SJCRH30 (cell line): ENCODE data around the gene BRICD5. TPM values are rescaled to one million over a fixed set of nuclear protein-coding genes. Genes with fewer than 3 reads are reported as not detected.
"Not testable (repeated sequence)": the region's sequence is repeated elsewhere in the genome, so short reads cannot be mapped to it uniquely, and the experiment has no call there.

Source experiments
- DNase-seq, 2 experiments: peaks; one replicate each; pipeline ENCODE4 v3.0.0-alpha.2; 2015 to 2020
- H3K27ac ChIP-seq: fragments of 250-450 bp; sonication (Bioruptor Pico); 2 replicates; pipeline ENCODE4 v1.5.1; 2020; ENCODE audit warnings: mild to moderate bottlenecking, moderate library complexity
- H3K27me3 ChIP-seq: fragments of 250-450 bp; sonication (Bioruptor Pico); 2 replicates; pipeline ENCODE4 v1.5.1; 2020; ENCODE audit warnings: mild to moderate bottlenecking, moderate library complexity
- H3K36me3 ChIP-seq: fragments of 250-450 bp; sonication (Bioruptor Pico); 2 replicates; pipeline ENCODE4 v1.5.1; 2020; ENCODE audit warnings: mild to moderate bottlenecking, moderate library complexity
- H3K4me1 ChIP-seq: fragments of 250-450 bp; sonication (Bioruptor Pico); 2 replicates; pipeline ENCODE4 v1.5.1; 2020; ENCODE audit warnings: mild to moderate bottlenecking, moderate library complexity
- H3K4me3 ChIP-seq: fragments of 250-450 bp; sonication (Bioruptor Pico); 2 replicates; pipeline ENCODE4 v1.5.1; 2020; ENCODE audit warnings: mild to moderate bottlenecking, moderate library complexity
- H3K9me3 ChIP-seq: fragments of 250-450 bp; sonication (Bioruptor Pico); replicated peaks from 2 replicates; pipeline ENCODE4 v1.5.1; 2020; ENCODE audit warnings: mild to moderate bottlenecking, moderate library complexity
- total RNA-seq: library from RNA; depleted of rRNA; stranded (reverse); fragments of >200 nt; shearing (Covaris generic); gene quantifications from 2 replicates; pipeline ENCODE4 v1.2.3, GENCODE V29; 2014; rRNA removed

Gene BRICD5
- total RNA-seq = 3.6 and 4.1 TPM in 2 replicates

DNA sequence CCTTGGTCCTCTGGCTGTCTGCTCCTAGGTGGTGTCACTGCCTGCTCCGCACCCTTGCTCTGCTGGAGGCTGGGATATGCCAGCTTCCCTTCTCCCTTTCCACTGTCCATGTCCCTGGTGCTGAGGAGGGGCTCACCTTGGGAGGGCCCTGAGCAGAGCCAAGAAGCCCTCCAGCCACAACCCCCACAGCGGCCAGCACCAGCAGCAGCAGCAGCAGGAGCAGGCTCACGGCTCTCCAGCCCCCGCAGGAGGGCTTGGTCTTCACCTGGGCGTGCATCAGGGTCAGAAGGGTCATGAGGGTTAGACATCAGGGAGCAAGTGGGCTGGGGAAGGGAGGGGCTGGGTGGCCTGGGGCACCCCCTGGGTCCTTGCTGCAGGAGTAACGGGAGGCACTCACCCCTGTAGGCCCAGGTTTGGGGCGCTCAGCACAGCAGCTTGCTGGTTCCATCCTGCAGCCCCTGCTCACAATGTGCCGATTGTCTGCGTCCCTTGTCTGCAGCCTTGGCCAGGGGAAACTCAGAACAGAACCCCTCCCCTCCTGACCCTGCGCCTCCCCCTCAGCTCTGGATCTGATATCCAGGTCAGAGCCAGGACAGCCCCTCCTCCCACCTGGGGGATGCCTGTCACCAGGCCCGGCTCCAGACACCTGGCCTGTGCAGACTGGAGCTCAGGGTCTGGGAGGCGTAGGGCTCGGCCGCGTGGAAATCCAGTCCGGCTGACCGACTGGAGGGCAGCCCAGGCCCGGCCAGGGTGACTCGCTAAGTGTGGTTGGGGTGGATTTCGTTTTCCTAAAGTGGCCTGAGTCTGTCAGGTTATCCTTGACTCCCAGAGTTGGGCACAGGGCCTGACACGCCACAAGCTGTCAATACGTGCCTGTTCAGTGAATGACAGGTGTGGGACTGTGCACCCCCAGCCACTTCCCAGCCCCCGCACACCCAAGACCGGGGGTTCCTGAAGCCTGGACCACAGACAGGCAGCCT, at the start of gene BRICD5:
Gene BRICD5, minus strand, starts transcription at position 478 of the 980 bp plus-strand sequence. Its CDS starts 30 bp downstream, at position 448.
- no peaks in the 10 kb centered on the region for H3K27me3 ChIP-seq
- no peak for DNase-seq
- H3K4me1 ChIP-seq = peaks cover 5% of the 10 kb centered on the region; the same call in 1 of the 2 replicates
- H3K4me3 ChIP-seq = no peak within 1 kb of the TSS
- peaks cover 5% of the 10 kb centered on the region; the same call in 1 of the 2 replicates for H3K36me3 ChIP-seq
- H3K9me3 ChIP-seq = no peaks in the 10 kb centered on the region
- H3K27ac ChIP-seq = no peak within 1 kb of the TSS

DNA sequence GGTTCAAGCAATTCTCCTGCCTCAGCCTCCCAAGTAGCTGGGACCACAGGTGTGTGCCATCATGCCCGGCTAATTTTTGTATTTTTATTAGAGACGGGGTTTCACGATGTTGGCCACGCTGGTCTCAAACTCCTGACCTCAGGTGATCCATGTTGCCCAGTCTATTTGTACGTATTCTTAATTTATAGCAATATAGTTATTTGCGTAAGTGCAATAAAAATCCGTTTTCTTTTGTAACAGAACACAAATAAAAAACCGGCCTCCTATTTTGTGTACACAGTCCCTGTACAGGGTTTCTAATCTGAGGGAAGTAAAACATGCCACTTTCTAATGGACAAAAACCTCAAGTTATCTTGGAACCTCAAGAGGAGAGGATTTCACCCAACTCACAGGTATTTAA, 49.6 kb upstream of the BRICD5 start:
- Histone ChIP-seq H3K9me3 (no peaks in the 10 kb centered on the region), H3K4me3 (no peak overlapping the region), H3K4me1 (no peaks in the 10 kb centered on the region), H3K27ac (no peak overlapping the region), H3K36me3 (peaks cover 96% of the 10 kb centered on the region), H3K27me3 (no peaks in the 10 kb centered on the region)
- no peak for DNase-seq

DNA sequence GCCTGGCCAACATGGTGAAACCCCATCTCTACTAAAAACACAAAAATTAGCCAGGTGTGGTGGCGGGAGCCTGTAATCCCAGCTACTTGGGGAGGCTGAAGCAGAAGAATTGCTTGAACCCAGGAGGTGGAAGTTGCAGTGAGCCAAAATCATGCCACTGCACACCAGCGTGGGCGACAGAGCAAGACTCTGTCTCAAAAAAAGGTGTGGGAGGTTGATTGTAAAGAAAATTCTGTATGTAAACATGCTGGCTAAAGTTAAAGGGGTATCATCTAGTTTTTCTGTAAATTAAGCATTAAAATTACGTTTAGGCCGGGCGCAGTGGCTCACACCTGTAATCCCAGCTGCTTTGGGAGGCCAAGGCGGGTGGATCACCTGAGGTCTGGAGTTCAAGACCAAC, 47.9 kb upstream of the BRICD5 start:
- not testable (repeated sequence) for DNase-seq, H3K4me3 ChIP-seq, H3K27me3 ChIP-seq, H3K9me3 ChIP-seq, H3K27ac ChIP-seq, H3K4me1 ChIP-seq
- peaks cover 94% of the 10 kb centered on the region for H3K36me3 ChIP-seq

DNA sequence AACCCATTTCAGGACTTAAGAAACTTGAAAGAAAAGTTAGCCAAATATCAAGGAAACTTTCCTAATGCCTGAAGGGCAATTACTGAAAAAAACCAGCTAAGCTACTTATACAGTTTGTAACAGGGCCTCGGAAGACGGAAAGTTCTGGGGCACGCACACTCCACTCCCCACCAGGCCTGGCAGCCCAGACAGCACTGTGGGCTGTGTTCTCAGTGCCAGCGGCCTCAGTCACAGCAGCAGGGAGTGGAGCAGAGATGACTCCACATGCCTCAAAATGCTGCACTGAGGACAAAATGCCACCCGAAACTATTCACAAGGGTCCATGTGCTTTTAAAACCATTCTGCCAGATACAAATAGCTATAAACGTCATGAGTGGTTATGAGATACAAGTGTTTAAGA, 47.1 kb upstream of the BRICD5 start:
- DNase-seq = no peak
- Histone ChIP-seq H3K27ac (no peak overlapping the region), H3K4me1 (no peaks in the 10 kb centered on the region), H3K36me3 (peaks cover 89% of the 10 kb centered on the region), H3K9me3 (no peaks in the 10 kb centered on the region), H3K27me3 (no peaks in the 10 kb centered on the region), H3K4me3 (no peak overlapping the region)

DNA sequence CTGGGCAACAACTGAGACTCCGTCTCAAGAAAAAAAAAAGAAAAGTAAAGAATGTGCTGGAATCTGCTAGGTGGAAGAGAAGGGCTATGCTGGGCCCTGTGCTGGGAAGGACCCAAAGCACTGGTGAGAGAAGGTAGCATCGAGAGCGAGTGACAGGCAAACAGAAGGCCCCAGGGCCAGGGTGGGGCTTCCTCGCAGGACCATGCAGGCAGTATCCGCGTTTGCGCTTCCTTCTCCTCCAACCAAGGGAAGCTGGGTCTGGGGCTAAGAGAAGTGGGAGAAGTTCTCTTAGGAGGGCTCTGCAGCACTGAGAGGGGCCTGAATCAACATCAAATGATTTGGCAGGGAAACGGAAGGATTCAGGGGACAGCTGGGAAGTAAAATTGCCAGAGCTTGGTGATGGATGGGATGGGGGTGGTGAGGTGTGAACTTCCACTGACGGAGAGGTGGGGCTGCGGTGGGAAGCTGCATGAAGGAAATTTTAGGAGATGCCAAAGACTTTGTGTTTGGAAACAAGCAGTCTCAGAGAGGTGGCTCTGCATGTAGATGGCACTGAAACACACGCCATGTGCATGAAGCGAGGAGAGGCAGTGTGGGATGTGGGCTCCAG, 46.0 kb upstream of the BRICD5 start:
- H3K36me3 ChIP-seq = peaks cover 88% of the 10 kb centered on the region
- DNase-seq = no peak

DNA sequence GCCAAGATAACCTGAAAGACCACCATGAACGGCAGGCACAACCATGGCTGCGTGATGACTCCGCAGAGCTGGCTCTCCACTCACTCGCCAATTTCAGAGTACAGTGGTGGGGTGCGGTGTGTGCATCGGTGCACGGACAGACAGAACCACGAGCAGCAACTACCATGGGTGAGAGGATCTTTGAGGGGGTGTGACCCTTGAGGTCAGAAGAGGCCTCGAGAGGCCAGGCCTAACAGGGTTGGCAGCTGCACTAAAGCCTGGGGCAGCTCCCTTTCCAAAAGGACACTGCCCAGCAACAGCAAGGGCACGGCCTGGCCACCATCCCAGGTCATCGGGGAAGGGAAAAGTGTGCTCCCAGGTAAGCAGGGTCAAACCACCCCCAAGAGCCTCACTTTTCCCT, 42.6 kb upstream of the BRICD5 start:
- H3K9me3 ChIP-seq = no peaks in the 10 kb centered on the region
- peaks cover 7% of the 10 kb centered on the region; the same call in 1 of the 2 replicates for H3K4me1 ChIP-seq
- H3K4me3 ChIP-seq = no peak overlapping the region
- DNase-seq = no peak
- no peaks in the 10 kb centered on the region for H3K27me3 ChIP-seq
- H3K27ac ChIP-seq = no peak overlapping the region
- peaks cover 57% of the 10 kb centered on the region for H3K36me3 ChIP-seq

More for the DNA sequence above, 46.0 kb upstream of the BRICD5 start:
- no peak overlapping the region for H3K4me3 ChIP-seq
- H3K27me3 ChIP-seq = no peaks in the 10 kb centered on the region
- no peak overlapping the region for H3K27ac ChIP-seq
- peaks cover 7% of the 10 kb centered on the region; the same call in 1 of the 2 replicates for H3K4me1 ChIP-seq
- no peaks in the 10 kb centered on the region for H3K9me3 ChIP-seq

DNA sequence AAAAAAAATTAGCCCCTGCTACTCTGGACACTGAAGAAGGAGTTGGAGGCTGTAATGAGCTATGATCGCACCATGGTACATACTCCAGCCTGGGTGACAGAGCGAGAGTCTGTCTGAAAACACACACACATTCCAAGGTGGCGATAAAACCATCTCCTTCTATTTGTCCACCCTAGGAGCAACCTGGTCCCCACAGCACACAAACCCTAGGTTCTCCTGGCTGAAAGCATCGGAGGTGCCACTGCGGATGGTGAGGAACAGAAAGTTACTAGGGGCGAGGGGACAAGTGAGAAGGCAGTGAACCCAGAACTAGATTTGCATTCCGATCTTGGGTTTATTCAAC, 42.1 kb upstream of the BRICD5 start:
- no peak for DNase-seq
- no peak overlapping the region for H3K27ac ChIP-seq
- no peaks in the 10 kb centered on the region for H3K27me3 ChIP-seq
- no peak overlapping the region for H3K4me3 ChIP-seq
- peaks cover 7% of the 10 kb centered on the region; the same call in 1 of the 2 replicates for H3K4me1 ChIP-seq
- peaks cover 52% of the 10 kb centered on the region for H3K36me3 ChIP-seq
- H3K9me3 ChIP-seq = no peaks in the 10 kb centered on the region

DNA sequence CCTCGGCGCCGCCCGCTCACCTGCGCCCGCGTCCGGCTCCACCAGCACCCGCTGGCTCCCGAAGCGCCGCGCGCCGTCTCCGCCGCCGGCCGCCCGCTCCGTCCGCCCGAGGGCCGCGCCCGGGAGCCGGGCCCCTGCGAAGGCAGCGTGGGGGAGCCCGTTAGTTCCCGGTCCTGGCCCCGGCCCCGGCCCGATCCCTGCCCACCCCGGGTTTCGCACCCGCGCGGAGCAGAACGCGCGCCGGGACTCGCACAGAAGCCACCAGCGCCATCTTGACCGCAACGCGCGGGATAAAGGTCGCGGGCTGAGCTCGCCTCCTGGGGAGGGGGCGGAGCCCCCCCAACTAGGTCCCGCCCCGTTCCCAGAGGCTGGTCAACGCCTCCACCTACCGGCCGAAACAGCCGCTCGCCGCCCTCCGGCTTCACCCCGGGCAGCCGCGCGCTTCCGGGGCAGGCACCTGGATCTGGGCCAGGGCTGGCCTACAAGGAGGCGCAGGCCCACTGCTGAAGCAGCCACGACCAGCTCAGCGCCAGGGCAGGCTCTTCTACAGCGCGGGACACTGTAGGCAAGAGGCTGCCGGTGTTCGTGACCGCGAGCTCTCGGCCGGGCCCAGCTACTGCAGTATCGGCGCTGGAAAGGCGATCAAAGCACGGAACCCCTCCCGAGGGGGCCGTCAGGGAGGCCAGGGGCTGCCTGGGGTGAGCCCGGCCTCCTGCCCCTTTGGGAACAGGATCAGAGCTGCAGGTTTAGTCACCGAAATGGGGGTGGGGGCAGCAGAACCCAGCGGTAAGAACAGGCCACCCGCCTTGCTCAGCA, 40.8 kb upstream of the BRICD5 start, which contains the start of gene ECI1:
Gene ECI1, minus strand, starts transcription at position 292 of the 816 bp plus-strand sequence. Its CDS starts 21 bp downstream, at position 271.
- peak within 1 kb of the TSS; percentile 71 for H3K4me3 ChIP-seq
- peak within 1 kb of the TSS; percentile 27; the same call in 1 of the 2 replicates for H3K27ac ChIP-seq
- peaks cover 39% of the 10 kb centered on the region for H3K36me3 ChIP-seq
- H3K9me3 ChIP-seq = no peaks in the 10 kb centered on the region
- H3K27me3 ChIP-seq = no peaks in the 10 kb centered on the region
- H3K4me1 ChIP-seq = peaks cover 7% of the 10 kb centered on the region; the same call in 1 of the 2 replicates
- peak; percentile 95 for DNase-seq

DNA sequence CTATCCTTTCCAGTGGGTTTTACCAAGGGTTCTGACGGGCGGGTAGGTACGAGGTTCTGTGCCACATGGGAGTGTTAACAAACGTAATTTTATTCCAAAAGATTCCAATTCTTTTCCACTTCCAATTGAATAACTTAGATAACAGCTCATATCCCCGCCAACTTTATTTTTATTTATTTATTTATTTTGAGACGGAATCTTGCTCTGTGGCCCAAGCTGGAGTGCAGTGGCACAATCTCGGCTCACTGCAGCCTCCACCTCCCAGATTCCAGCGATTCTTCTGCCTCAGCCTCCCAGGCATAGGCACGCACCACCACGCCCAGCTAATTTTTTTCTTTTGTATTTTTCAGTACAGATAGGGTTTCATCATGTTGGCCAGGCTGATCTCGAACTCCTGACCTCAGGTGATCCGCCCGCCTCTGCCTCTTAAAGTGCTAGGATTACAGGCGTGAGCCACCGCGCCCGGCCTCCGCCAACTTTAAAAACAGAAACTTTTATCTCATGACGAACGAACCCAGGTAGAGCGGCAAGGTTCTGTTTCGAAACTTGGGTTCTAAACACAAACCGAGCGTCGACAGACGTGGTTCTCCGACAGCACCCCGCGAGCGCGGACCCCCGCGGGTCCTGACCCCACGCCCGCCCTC, 40.1 kb upstream of the BRICD5 start:
- Histone ChIP-seq H3K9me3 (no peaks in the 10 kb centered on the region), H3K36me3 (peaks cover 35% of the 10 kb centered on the region), H3K27ac (no peak overlapping the region), H3K4me1 (peaks cover 7% of the 10 kb centered on the region; the same call in 1 of the 2 replicates), H3K4me3 (peak overlapping the region; percentile 71), H3K27me3 (no peaks in the 10 kb centered on the region)
- DNase-seq = no peak

DNA sequence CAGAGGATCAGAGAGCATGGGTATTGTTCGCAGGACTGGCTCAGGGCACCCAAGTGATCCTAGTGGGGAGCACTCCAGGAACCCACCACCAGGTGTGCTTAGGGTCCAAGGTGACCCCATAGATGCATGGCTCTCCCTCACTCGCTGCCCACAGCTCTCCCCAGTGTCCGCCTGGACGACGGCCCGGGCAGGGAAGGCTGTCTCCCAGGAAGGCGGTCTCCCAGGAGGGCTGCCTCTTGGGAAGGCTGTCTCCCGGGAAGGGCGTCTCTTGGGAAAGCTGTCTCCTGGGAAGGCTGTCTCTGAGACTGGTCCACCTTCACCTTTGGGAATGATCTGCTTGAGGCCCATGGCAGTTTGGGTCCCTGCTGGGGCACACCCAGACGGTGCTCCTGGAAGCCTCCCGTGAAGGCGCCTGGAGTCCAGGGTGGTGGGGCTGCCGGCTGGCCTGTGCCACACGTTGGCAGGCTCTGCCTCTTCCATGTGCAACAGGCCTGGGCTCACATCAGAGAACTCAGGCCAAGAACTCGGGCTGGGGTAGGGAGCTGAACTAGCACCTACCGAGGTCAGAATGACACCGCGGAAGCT, 35.7 kb upstream of the BRICD5 start:
- no peaks in the 10 kb centered on the region for H3K27me3 ChIP-seq
- no peak overlapping the region for H3K4me3 ChIP-seq
- peaks cover 5% of the 10 kb centered on the region for H3K36me3 ChIP-seq
- no peak for DNase-seq
- H3K4me1 ChIP-seq = no peaks in the 10 kb centered on the region
- no peak overlapping the region for H3K27ac ChIP-seq
- H3K9me3 ChIP-seq = no peaks in the 10 kb centered on the region

DNA sequence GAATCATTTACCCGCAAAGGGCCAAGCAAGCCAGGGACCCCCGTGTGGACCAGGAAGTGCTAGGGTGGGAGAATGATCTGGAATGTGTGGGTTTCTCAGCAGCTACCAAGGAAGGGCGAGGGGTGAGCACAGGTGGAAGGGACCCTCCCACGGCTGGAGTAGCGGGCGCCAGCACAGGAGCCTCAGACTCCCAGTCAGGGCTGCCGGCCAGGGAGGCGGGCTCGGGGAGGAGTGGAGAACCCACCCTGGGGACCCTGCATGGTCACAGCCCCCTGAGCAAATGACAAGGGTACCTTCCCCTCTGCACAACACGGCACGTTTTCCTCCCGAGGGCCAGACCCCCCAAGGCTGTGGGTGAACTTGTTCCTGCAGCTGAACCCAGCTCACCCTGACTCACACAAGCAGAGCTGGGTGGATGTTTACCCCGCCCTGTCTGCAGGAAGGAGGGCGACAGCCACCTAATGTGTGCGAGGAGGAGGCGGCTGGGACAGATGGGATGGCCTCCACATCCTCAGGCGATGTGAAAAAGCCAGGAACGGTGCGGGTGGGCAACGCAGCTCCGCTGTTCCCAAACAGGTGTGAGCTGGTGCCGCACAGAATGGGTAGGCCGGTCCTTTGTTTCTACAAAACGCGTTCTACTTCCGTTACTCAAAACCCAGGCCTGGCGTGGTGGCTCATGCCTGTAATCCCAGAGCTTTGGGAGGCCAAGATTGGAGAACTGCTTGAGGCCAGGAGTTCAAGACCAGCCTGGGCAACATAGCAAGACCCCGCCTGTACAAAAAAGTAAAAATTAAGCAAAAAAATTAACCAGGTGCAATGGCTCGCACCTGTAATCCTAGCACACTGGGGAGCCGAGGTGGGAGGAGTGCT, 34.5 kb upstream of the BRICD5 start:
- no peak for DNase-seq
- H3K4me1 ChIP-seq = no peaks in the 10 kb centered on the region
- no peak overlapping the region for H3K27ac ChIP-seq
- H3K36me3 ChIP-seq = peaks cover 5% of the 10 kb centered on the region
- no peak overlapping the region for H3K4me3 ChIP-seq
- no peaks in the 10 kb centered on the region for H3K27me3 ChIP-seq
- no peaks in the 10 kb centered on the region for H3K9me3 ChIP-seq

DNA sequence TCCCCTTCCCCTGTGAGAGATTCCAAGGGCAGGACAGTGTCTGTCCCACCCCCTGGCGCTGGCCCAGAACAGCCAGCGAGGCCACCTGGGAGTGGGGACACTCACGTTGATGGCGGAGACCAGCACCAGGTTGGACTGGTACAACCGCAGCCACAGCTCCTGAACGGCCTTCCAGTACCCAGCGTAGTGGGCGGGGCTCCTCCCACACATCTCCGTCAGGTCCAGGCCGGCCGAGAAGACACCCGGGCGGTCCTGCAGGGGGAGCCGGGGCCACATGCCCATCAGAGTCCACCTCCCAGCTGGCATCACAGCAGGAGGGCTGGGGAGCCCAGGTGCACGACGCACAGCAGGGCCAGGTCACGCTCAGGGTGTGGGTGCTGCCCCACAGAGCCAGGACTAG, 33.6 kb upstream of the BRICD5 start:
- H3K27ac ChIP-seq = no peak overlapping the region
- H3K4me3 ChIP-seq = no peak overlapping the region
- H3K9me3 ChIP-seq = no peaks in the 10 kb centered on the region
- H3K36me3 ChIP-seq = peaks cover 5% of the 10 kb centered on the region
- no peaks in the 10 kb centered on the region for H3K27me3 ChIP-seq
- no peaks in the 10 kb centered on the region for H3K4me1 ChIP-seq
- DNase-seq = no peak

DNA sequence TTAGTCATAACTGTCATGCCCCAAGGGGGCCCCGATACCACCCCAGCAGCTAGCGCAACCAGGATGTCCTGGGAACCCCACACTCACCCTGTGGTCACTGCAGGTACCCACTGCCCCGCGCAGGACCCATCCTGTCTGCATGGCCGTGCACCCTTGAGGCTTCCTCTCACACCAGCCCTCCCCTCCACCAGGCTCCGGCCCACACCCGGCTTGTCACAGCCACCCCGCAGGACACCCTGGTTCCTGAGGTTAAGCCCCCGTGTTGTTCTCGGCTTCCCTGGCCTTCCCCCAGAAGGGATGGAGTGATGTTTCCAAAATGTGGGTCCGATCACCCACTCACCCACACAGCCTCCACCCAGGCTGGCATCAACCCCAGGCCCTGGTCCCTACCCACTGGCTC, 33.1 kb upstream of the BRICD5 start:
- peaks cover 5% of the 10 kb centered on the region for H3K36me3 ChIP-seq
- H3K27me3 ChIP-seq = no peaks in the 10 kb centered on the region
- no peak overlapping the region for H3K27ac ChIP-seq

More for the DNA sequence above, 33.1 kb upstream of the BRICD5 start:
- H3K4me3 ChIP-seq = no peak overlapping the region
- no peak for DNase-seq
- no peaks in the 10 kb centered on the region for H3K9me3 ChIP-seq
- no peaks in the 10 kb centered on the region for H3K4me1 ChIP-seq
